Sigmoid colon (tissue), 4 donors: Measurements from ENCODE around the gene FICD.

Experiments used
- CTCF ChIP-seq, 4 experiments: fragments of 450-650 bp in 3 of 4; fragments of 200-600 bp in 1 of 4; IDR thresholded peaks; one replicate each; pipeline ENCODE4 v1.5.1; 2016 to 2019; ENCODE audit warnings: antibody characterized with exemption in 4 of 4, mild to moderate bottlenecking in 3 of 4, moderate library complexity in 2 of 4
- EP300 ChIP-seq, 4 donors: sonication (generic); formaldehyde crosslinking; IDR thresholded peaks; one replicate each; pipeline ENCODE4 v1.6.1; 2017; ENCODE audit warnings: antibody characterized with exemption in 4 of 4
- POLR2AphosphoS5 ChIP-seq, 4 donors: sonication (generic); formaldehyde crosslinking; IDR thresholded peaks; one replicate each; pipeline ENCODE4 v1.6.1; 2017; ENCODE audit warnings: antibody characterized with exemption in 4 of 4

GRCh38 chr12:108518101-108518715, 3.1 kb downstream of the FICD start:
- TF ChIP-seq CTCF (IDR thresholded peaks at IDR 0.05) (no peak), EP300 (IDR thresholded peaks at IDR 0.05) (no peak), POLR2AphosphoS5 (IDR thresholded peaks at IDR 0.05) (no peak)
